HG03060 (cell line): ENCODE measurements around the gene NUTF2.
"Not testable (repeated sequence)": the region's sequence is repeated elsewhere in the genome, so short reads cannot be mapped to it uniquely, and the experiment has no call there.

Source experiments
- ATAC-seq: cut with Tn5 transposase; IDR thresholded peaks from one replicate; pipeline ENCODE4 v1.9.1; 2021; ENCODE audit warnings: low read depth, moderate number of reproducible peaks; ENCODE audit not compliant: unreplicated experiment

NUTF2 gene

DNA sequence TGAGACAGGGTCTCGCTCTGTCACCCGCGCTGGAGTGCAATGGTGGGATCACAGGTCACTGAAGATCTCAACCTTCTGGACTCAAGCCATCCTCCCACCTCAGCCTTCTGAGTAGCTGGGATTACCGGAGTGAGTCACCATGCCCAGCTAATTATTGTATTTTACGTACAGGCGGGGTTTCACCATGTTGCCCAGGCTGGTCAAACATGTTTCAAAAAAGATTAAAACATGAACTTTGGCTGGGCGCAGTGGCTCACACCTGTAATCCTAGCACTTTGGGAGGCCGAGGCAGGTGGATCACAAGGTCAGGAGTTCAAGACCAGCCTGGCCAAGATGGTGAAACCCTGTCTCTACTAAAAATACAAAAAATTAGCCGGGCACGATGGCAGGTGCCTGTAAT lies 9.5 kb upstream of the NUTF2 start:
- not testable (repeated sequence) for ATAC-seq

DNA sequence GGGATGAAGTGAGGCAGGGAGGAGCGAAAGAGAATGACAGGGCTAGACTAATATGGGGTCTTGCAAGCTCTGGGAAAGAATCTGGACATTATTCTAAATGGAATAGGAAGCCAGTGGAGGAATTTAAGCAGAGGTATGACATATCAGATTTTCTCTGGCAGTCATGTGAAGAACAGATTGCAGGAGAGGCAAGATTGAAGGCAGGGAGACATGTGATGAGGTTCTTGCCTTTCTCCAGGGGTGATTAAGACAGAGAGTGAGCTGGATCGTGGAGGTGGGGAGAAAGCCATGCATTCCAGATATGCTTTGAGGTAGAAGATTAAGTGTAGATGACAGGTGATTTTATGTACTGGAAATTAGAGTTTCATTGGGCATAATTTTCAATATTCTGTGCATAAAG lies 8.9 kb upstream of the NUTF2 start:
- ATAC-seq: no peak

DNA sequence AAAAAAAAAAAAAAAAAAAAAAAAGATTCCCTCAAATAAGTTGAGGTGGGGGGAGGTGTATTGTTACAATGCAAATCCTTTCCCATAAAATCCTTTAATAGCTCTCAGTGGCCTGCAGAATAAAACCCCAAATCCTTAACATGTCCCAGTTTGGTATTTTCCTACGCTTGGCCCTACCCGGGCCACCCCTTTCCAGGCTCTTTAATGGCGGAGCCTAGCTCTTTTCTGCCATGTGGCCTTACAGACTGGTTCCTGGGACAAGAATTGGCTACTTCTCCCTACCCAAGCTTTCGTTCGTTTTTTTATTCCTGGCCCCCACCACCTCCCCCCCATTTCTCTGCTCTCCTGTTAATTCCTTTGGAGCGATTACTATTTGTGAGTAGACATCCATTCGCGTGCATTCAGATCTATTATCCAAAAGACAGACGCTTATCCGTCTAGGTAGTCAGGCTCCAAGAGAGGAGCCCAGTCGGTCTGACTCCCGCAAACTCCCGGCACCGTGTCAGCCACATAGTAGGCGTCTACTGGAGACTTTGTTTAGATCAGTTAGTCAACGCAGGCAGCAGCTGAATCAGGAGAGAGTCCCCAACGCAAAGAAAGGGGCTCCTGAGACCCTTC lies 5.4 kb upstream of the NUTF2 start:
- ATAC-seq: no peak

DNA sequence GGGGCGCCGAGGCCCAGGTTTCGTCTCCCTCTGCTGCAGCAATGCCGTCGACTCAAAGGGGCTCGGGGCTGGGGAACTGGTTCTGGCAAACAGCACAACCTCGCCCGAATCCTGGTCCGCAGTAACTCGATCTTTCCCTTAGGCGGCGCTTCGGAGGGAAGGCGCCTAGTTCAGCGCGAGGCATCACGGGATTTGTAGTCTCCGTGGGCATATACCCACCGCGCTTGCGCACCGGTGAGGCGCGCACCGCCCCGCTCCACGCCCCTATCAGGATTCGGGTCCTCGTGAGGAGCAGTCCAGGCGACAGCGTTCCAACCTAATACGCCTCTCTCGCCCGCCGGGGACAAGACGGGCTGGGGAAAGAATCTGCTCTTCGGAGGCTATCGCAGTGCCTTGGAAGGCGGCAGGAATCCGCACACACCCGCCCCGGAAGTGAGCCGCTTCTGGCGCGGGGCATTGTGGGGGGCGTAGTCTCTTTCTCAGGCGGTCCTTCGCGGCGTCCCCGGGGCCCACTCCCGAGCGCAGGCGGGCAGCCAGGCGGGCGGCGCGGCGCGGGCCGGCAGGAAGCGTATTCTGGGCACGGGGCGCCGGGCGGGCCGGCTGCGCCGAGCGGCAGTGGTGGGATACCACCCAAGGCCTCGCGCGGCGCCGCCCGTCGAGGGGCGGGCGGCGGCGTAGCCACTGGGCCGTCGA lies 4.8 kb upstream of the NUTF2 start, which contains the start of gene THAP11:
THAP11 (plus strand) TSS at position 505 of the 693 bp plus-strand sequence. CDS start 235 bp downstream, outside the sequence.
- ATAC-seq: peak; percentile 61

DNA sequence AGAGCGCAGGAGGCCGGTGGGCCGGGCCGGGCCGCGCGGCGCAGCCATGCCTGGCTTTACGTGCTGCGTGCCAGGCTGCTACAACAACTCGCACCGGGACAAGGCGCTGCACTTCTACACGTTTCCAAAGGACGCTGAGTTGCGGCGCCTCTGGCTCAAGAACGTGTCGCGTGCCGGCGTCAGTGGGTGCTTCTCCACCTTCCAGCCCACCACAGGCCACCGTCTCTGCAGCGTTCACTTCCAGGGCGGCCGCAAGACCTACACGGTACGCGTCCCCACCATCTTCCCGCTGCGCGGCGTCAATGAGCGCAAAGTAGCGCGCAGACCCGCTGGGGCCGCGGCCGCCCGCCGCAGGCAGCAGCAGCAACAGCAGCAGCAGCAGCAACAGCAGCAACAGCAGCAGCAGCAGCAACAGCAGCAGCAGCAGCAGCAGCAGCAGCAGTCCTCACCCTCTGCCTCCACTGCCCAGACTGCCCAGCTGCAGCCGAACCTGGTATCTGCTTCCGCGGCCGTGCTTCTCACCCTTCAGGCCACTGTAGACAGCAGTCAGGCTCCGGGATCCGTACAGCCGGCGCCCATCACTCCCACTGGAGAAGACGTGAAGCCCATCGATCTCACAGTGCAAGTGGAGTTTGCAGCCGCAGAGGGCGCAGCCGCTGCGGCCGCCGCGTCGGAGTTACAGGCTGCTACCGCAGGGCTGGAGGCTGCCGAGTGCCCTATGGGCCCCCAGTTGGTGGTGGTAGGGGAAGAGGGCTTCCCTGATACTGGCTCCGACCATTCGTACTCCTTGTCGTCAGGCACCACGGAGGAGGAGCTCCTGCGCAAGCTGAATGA lies 4.0 kb upstream of the NUTF2 start:
- ATAC-seq: no peak

DNA sequence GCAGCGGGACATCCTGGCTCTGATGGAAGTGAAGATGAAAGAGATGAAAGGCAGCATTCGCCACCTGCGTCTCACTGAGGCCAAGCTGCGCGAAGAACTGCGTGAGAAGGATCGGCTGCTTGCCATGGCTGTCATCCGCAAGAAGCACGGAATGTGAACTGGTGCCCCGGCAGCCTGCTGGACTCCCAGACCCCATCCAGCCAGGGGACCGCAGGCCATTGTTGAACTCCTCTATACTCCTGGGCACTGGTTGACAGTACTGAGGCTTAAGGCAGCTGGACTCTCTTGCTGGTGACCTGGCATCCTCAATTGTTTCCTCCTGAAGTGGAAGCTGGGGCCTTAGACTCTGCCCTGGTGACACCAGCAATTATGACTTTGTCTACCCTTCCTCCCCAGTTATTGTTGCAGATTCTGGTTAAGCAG lies 3.4 kb upstream of the NUTF2 start:
- no peak for ATAC-seq

DNA sequence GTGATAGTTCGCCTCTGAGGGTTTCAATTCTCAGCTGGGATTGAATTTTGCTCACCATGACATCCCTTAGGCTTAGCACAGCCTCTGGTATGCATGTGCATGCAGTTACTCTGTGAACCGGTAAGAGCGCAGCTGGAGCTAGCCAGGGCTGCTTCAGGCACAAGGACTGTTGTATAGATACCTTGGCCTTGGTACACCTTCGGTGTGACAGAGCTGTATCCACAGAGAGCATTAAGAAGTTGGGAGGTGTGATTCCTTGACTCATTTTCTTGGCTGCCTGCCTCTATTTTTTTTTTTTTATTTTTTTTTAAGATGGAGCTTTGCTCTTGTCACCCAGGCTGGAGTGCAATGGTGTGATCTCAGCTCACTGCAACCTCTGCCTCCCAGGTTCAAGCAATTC lies 2.2 kb upstream of the NUTF2 start:
- ATAC-seq: no peak

DNA sequence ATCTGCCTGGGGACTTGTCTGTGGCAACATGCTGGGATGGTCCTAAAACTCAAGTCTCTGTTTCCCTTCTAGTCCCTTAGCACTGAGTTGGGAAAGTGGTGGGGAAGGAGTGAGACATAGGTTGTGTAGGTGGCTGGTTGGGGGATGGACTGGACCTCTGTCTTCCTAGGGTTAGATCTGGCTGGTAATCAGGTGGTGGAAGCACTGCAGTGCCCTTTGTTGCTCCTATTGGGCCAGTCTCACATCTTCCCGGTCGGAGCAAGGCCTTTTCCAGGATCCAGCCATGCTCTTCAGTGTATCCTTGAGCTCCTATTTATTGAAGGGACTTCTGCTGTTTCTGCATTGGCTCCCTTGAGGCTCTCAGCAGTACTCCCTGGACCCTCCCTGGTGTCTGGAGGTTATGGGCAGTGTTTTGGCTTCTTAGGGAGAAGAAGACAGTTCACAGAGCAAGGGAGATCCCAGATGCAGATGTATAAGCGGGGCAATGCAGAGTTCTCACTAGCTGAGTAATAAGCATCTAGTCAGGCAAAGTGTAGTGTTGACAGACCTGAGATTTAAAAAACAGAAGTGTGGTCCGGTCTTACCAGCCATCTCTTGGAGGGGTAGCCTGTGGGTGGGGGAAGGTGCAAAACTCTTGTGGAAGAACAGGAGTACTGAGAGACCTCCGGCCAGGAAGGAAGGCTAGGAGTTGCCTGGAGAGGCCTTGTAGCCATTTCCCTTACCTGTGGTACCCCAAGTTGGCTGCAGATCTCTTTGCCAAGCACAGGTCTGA lies 1.3 kb upstream of the NUTF2 start:
- no peak for ATAC-seq

DNA sequence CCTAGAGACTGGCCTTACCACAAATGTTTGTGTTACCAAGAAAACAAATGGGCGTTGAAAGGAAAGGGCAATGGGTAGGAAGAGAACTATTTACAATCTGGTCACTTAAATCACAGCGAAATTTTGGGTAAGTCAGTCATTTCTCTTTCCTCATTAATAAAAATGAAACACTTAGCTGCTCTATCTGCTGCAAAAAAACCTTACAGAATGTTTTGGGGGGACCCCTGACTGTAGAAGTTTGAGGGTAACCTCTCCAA lies 742 bp upstream of the NUTF2 start:
- no peak for ATAC-seq

DNA sequence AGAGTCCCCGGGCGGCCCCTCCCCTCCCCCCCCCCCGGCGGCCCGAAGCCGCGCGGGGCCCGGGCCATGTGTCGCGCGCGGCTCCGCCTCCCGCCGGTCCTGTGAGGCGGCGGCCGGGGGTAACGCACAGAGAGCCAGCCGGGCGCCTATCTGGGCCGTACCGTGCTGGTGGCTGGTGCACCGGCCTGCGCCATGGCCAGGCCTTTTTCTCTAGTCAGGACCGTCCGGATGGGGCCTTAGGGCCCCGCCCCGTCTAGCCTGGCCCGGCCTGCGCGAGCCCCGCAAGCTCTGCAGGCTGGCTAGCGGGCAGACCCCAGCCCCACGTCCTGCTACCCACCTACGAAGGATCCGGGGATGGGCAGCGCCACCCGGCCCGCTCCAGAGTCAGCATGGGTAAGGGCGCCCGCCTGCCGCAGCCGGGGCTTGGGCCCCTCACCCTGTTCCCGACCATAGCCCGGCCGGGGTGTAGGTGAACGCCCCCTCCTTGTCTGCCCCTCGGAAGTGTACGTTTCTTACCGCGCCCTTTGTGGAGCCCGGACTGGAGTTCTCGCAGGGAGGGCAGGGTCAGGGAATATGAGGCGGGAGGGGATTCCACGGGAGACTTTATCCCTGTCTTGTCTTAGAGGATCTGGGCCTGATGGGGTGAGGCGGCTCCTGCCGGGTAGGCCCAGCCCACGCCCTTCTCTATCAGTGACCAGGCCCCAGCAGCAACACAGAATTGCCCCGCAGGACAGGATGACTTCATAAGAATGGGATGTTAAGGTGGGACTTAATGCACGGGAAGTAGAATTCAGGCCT lies 530 bp downstream of the NUTF2 start, which contains the start of gene CENPT:
CENPT (minus strand) TSS at position 630 of the 798 bp plus-strand sequence. CDS start 13,834 bp downstream, outside the sequence.
- ATAC-seq: peak; percentile 23

DNA sequence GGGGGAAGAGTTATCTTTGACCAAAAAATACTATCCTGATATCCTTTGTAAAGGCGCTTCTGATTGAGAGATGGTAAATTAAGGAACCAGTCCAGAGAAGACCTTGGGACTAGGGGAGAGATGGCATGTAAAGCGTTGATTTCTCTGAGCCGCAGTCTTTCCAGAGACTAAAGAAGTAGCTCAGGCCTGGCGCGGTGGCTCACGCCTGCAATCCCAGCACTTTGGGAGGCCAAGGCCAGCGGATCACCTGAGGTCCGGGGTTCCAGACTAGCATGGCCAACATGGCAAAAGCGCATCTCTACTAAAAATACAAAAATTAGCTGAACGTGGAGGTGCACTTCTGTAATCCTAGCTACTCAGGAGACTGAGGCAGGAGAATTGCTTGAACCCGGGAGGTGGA lies 1.4 kb downstream of the NUTF2 start:
- no peak for ATAC-seq

DNA sequence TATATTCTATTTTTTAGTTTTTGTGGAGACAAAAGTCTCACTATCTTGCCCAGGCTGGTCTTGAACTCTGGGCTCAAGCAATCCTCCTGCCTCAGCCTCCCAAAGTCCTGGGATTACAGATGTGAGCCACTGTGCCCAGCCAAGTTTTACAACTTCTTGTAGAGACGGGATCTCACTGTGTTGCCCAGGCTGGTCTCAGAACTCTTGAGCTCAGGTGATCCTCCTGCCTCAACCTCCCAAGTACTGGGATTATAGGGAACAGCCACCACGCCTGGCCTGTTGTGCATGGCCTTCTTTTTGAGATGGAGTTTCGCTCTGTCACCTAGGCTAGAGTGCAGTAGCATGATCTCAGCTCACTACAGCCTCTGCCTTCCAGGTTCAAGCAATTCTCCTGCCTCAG lies 6.9 kb downstream of the NUTF2 start:
- ATAC-seq: no peak

DNA sequence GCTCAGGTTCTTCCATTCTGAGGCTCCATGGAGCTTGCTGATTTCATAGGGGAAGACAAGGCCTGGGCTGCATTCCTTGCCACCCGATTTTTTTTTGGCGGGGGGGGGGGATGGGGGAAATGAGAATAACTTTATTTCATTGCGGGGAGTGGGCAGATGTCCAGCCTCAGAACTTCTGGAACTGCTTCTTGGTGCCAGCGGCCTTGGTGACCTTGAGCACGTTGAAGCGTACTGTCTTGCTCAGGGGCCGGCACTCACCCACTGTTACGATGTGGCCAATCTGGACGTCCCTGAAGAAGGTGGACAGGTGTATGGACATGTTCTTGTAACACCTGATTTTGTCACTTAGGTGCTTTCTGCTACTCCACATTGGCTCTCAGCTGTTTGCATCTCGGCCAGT lies 9.1 kb downstream of the NUTF2 start:
- ATAC-seq: no peak

DNA sequence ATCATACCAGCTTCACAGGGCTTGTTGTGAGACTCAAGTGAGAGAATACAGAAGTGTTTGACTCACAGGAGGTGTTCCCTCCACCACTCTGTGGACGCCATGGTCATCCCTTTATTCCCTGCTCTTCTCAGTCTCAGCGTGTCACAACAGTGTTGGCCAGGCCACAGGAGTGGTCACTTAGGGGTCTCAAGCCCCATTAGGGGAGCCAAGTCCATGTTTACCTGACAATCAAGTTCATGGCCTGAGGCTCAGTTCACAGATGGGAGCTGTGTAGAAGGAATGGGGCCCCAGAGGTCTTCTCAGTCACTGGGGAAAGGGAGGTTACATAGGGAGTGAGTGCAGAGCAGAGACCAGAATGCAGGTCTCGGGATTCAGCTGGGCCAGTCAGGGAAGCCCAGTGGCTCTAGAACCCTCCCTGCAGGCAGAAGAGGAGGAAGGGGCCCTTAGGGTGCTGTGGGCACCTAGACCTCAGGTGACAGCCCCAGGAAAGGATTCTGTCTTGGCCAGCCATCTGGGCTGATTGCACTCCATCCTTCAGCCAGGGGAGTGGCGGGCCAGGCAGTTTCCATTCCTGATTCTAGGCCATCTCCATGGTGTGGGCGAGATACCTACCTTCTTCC lies 10.3 kb downstream of the NUTF2 start:
- no peak for ATAC-seq

DNA sequence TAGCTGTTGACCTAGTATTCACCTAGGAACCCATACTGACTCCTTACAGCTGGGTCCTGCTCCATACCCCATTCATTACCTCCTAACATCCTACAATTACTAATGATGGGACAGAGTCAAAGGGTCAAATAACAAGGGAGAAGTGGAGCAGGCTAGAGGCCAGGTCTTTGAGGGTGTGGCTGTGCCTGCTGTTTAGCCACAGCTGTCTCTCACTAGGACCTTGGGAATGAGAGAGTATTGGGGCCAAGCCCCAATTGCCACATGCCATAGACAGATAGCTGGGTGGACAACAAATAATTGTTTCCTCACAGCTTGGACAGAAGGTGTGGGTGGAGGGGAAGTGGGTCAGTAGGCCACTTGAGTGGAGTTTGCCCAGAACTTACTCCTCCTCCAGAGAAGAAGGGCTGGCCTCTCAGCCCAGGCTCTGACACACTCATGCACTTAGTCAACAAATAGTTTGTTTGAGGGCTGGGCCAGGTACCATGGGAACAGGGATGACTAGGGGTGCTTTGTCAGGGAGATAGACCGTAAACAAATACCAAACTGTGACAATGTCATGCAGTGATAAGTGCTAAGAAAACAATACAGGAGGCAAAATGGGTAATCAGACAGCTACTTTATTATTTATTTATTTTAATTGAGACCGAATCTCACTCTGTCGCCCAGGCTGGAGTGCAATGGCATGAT lies 11.0 kb downstream of the NUTF2 start:
- ATAC-seq: no peak

DNA sequence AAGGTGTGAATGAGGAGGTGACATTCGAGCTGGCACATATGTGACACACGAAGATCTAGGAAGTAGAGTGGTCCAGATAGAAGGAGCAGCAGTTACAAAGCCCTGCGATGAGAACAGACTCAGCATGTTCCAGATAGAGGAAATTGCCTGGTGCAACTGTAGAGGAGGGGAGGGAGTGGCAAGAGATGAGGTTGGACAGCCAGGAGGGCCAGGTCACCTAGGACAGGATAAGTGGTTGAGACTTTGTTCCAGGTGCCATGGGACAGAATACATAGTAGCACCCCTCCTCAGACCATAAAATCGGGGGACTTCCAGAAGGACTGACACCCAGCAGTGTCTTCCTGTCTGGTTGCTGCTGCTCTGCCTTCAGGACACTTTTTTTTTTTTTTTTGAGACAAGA lies 11.8 kb downstream of the NUTF2 start:
- no peak for ATAC-seq

DNA sequence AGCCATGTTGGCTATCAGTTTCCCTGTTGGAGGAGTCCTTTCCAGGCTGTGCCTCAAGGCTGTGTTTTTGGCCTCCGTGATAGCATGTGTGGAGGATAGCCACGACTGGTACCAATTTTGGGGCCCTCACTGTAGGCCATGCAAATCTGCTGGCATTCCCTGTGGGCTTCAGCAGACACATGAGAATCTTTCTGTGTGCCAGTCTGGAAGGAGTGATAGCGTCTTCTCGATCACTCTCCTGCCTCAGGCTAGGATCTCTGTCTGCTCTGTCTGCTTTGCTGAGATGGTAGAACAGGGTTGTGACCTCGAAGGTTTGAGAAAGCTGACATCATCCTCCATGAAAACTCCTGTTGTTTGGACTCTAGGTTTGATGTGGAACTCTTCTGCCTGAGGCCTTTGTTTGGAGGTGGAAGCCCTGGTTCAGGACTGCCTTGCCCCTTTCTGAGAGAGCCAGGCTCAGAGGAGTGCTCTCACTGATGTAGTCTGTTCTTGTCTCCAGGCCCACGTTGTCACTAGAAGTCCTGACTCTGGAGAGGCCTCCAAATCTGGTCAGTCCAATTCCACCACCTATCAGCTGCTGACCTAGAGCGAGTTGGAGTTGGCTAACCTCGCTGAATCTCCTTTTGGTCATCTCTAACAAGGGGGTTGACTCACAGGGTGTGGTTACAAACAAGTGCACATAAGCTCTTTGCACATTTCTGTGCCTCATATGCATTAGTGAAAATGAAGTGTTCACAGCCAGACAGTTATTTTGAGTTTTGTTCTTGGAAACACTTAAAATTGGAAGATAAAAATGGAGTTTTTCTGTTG lies 14.1 kb downstream of the NUTF2 start:
- ATAC-seq: no peak

DNA sequence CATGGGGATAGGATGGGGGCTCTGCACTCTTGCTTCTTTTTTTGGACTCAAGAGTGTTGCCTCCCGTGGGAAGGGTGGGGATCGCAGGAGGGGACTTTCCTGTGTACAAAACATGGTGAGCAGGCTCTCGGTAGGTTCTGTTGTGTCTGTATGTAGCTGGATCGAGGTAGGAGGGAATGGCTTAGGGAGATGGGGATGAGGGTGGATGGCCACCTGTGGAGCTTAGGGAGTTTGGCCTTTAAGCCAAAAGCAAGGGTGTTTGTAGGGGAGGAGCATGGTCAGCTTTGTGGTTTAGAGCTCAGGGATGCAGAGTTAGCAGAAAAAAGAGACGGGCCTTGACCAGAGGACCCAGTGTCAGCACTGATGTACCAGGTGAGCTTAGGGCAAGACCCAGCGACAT lies 15.1 kb downstream of the NUTF2 start:
- ATAC-seq: no peak
